H1 (cell line): ENCODE results near the gene SHC1. TPM values are rescaled to one million over a fixed set of nuclear protein-coding genes. Genes with fewer than 3 reads are reported as not detected.

Source experiments
- ASH2L ChIP-seq: fragments of 200-600, 300-600 bp; sonication (generic); IDR thresholded peaks from one replicate; pipeline ENCODE4 v1.7.1; 2017; ENCODE audit warnings: low read length
- JUND ChIP-seq: IDR thresholded peaks from 2 replicates; pipeline ENCODE4 v1.6.1; 2011; ENCODE audit warnings: mild to moderate bottlenecking, improper control_type of control experiment, low read length
- MAFK ChIP-seq: IDR thresholded peaks from 2 replicates; pipeline ENCODE4 v1.6.1; 2012; ENCODE audit warnings: low read depth, mild to moderate bottlenecking, improper control_type of control experiment, low read length
- NANOG ChIP-seq: IDR thresholded peaks from 2 replicates; pipeline ENCODE4 v1.6.1; 2011; ENCODE audit warnings: low read length, low read depth, mild to moderate bottlenecking, inconsistent platforms; ENCODE audit not compliant: insufficient read depth, poor library complexity, severe bottlenecking
- NRF1 ChIP-seq: IDR thresholded peaks from 2 replicates; pipeline ENCODE4 v1.6.1; 2011; ENCODE audit warnings: mild to moderate bottlenecking, low read depth, low read length, improper control_type of control experiment
- SIRT6 ChIP-seq: IDR thresholded peaks from one replicate; pipeline ENCODE4 v1.7.1; 2012; ENCODE audit warnings: low read length, inconsistent platforms
- SP1 ChIP-seq: IDR thresholded peaks from 2 replicates; pipeline ENCODE4 v1.6.1; 2011; ENCODE audit warnings: low read depth, low read length
- TBP ChIP-seq: IDR thresholded peaks from 2 replicates; pipeline ENCODE4 v1.6.1; 2011; ENCODE audit warnings: low read depth, low read length, improper control_type of control experiment
- TCF12 ChIP-seq: IDR thresholded peaks from 2 replicates; pipeline ENCODE4 v1.6.1; 2011; ENCODE audit warnings: low read depth, mild to moderate bottlenecking, low read length
- polyA plus RNA-seq, 7 experiments: library from polyadenylated mRNA; depleted of rRNA in 3 of 7; stranded (reverse) in 5 of 7; unstranded in 2 of 7; fragments of >200 nt in 5 of 7; fragments of 200-250 nt in 2 of 7; gene quantifications; 1 replicate in 5 of 7; 2 replicates in 1 of 7; 4 replicates in 1 of 7; pipeline versions ENCODE4 v1.2.1 to v1.2.3, GENCODE V29; 2011 to 2013; ENCODE audit warnings: missing spikeins in 2 of 7, mixed read lengths in 2 of 7
- total RNA-seq: library from RNA; stranded (reverse); fragmentation: NEBNext Ultra II Directional; extraction: Animal tissue kit (Norgen Biotek cat#: 25700); gene quantifications from 2 replicates; pipeline ENCODE4 v1.2.1, GENCODE V29; 2021

The SHC1 gene
- total and polyA plus RNA-seq, 2 of the 8 experiments (the other 6 are each of a cell fraction or from before 2014, with no cell fraction given) = 177 to 212 TPM

GRCh38 chr1:154948079-154948478, 22.5 kb downstream of the SHC1 start (continued):
- TF ChIP-seq SP1 (no peak), JUND (no peak), ASH2L (no peak), SIRT6 (no peak), TCF12 (no peak), TBP (no peak), NANOG (no peak), MAFK (no peak), NRF1 (no peak)
- TF ChIP-seq, all 59 proteins: peak for 0
